Ectodermal cell (in vitro differentiated cells): ENCODE data around the gene ALG1L2.
"Not testable (repeated sequence)": the region's sequence is repeated elsewhere in the genome, so short reads cannot be mapped to it uniquely, and the experiment has no call there.

Experiments used
- H3K27ac ChIP-seq: 2 replicates; pipeline ENCODE4 v1.7.0; 2013; ENCODE audit warnings: mild to moderate bottlenecking, low read depth, low read length; ENCODE audit not compliant: insufficient read depth, poor library complexity, severe bottlenecking
- H3K27me3 ChIP-seq: 2 replicates; pipeline ENCODE4 v1.7.0; 2013; ENCODE audit warnings: mild to moderate bottlenecking, low read length; ENCODE audit not compliant: insufficient read depth, control insufficient read depth, poor library complexity, severe bottlenecking
- H3K36me3 ChIP-seq: one replicate; pipeline ENCODE4 v1.7.0; 2013; ENCODE audit warnings: low read length; ENCODE audit not compliant: control insufficient read depth, insufficient read depth
- H3K4me1 ChIP-seq: one replicate; pipeline ENCODE4 v1.7.0; 2013; ENCODE audit warnings: low read length; ENCODE audit not compliant: control insufficient read depth, insufficient read depth
- H3K4me3 ChIP-seq: 2 replicates; pipeline ENCODE4 v1.7.0; 2013; ENCODE audit warnings: low read depth, low read length, control low read depth; ENCODE audit not compliant: insufficient read depth
- H3K9me3 ChIP-seq: 2 replicates; pipeline ENCODE4 v1.7.0; 2013; ENCODE audit warnings: mild to moderate bottlenecking, low read length, moderate library complexity; ENCODE audit not compliant: control insufficient read depth
- WGBS, 2 experiments: methylation state at CpG; one replicate each; pipeline ENCODE4 v1.1.7; 2013; ENCODE audit warnings: missing lambda C conversion rate in 2 of 2; 5-methylcytosine and 5-hydroxymethylcytosine counted together

Gene ALG1L2

GRCh38 chr3:130108836-130109585, 27.4 kb downstream of the ALG1L2 start:
- 94 to 95% methylated on average over 16 of the region's 16 CpGs for WGBS, 2 experiments
- not testable (repeated sequence) for H3K27me3 ChIP-seq, H3K4me3 ChIP-seq, H3K4me1 ChIP-seq, H3K9me3 ChIP-seq, H3K36me3 ChIP-seq, H3K27ac ChIP-seq

DNA sequence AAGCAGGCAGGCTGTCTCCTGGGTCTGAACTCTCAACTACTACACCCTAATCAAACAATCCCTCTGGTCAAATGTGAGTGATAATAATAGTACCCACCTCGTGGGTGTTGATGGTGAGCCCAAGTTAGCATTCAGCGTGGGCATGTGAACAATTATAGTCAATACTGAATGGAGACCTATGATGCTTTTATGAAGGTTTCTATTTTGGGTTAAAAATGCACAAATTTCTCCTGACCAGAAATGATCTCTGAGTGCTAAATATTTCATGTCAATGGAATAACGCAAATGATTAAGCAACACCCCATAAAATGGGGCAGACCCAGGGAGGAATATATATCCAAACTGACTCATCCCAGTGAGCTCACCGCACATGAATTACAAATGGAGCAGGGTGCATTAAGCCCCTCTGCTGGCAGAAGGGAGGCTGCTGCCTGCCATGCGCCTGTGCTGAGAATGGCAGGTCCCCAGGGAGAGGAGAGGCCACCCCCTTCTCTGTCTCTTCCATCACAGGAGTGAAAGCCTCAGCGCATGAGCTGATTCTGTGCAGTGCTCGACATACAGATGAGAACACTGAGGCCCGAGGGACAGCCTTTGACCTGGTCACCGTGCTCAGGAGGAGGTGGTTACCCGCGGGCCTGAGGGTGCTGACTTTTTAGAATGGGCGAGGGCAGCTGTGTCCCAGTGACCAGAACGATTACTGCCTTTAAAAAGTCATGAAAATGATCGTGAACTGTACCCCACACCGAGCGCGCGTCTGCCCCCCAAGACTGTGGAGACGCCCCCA, 28.9 kb downstream of the ALG1L2 start:
- not testable (repeated sequence) for H3K4me1 ChIP-seq, H3K27ac ChIP-seq, H3K36me3 ChIP-seq, H3K27me3 ChIP-seq, H3K9me3 ChIP-seq
- H3K4me3 ChIP-seq, result peak overlapping the region; percentile 77
- WGBS, 2 experiments, result 4 to 9% methylated on average over 17 to 19 of the region's 19 CpGs

- H3K27ac ChIP-seq, result peak overlapping the region; percentile 60
- H3K4me3 ChIP-seq, result peak overlapping the region; percentile 77
- H3K9me3 ChIP-seq, result no peaks in the 10 kb centered on the region
- H3K27me3 ChIP-seq, result no peaks in the 10 kb centered on the region
- no peaks in the 10 kb centered on the region for H3K4me1 ChIP-seq
- no peaks in the 10 kb centered on the region for H3K36me3 ChIP-seq
- 1% methylated on average over 54 of the region's 54 CpGs for WGBS, 2 experiments
Measured at GRCh38 chr3:130111185-130111864, 29.7 kb downstream of the ALG1L2 start.

DNA sequence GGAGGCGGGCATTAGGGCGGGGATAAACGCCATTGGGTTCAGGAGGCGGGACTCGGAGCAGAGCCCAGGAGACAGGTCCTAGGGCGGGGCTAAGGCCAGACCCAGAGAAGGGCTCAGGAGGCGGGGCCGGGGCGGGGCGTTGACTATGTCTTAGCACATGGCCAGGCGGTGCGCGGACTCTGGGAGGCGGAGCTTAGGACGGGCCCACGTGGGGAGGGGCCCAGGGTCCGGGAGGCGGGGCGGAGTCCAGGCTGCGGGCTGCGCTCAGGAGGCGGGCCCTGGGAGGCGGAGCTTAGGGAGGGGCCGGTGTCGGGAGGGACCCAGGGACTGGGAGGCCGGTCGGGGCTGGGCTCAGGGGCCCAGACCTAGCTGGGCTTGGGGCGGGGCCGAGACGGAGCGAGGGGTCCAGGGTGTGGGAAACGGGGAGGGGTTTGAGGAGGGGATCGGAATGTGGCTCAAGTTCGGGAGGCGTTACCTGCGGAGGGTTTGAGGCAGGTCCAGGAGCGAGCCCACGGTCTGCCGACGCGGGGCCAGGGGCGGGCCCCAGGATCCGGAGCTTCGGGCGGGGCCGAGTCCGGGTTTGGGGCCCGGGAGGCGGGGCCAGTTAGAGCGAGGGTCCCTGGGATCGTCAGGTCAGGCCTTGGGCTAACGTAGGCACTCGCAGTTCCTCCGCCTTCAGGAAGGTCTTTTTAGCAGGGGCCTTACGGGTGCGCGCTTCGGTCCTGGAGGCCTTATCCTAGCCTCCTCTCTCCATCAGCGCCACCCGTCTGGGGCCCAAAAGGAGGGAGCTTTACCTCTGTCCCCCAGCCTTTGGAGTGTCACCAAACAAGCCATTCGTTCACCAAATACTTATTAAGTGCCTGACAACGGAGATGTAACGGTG, 30.5 kb downstream of the ALG1L2 start:
- Histone ChIP-seq H3K4me3 (peak overlapping the region; percentile 68), H3K27ac (peak overlapping the region; percentile 44)
- H3K4me1 ChIP-seq, H3K27me3 ChIP-seq, H3K36me3 ChIP-seq, H3K9me3 ChIP-seq: not testable (repeated sequence)
- 1% methylated on average over 62 to 63 of the region's 63 CpGs for WGBS, 2 experiments

DNA sequence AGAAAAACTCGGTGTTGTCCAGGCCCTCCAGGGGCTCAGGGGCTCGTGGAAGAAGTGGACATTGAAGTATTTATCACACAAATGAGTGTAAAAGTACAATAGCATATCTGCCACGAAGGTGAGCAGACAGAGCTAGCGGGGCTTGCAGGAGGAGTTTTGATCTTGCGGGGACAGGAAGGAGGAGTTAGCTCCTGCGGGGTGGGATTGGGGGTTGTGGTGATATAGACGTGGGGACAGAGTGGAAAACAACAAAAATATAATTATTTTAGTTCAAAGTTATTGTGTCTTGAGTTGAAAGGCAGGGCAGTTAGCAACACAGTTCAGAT, 31.1 kb downstream of the ALG1L2 start:
- WGBS, 2 experiments, result 3 to 5% methylated on average over 5 to 6 of the region's 7 CpGs
- not testable (repeated sequence) for H3K4me1 ChIP-seq

GRCh38 chr3:130115400-130115799, 33.8 kb downstream of the ALG1L2 start:
- H3K27ac ChIP-seq, H3K4me3 ChIP-seq, H3K27me3 ChIP-seq, H3K4me1 ChIP-seq, H3K36me3 ChIP-seq, H3K9me3 ChIP-seq: not testable (repeated sequence)
- 84 to 89% methylated on average over 2 of the region's 2 CpGs for WGBS, 2 experiments

More for the DNA sequence above, 31.1 kb downstream of the ALG1L2 start:
- H3K27me3 ChIP-seq, H3K36me3 ChIP-seq, H3K9me3 ChIP-seq: not testable (repeated sequence)
- Histone ChIP-seq H3K27ac (peak overlapping the region; percentile 44), H3K4me3 (peak overlapping the region; percentile 68)

GRCh38 chr3:130117933-130118332, 36.3 kb downstream of the ALG1L2 start:
- H3K36me3 ChIP-seq, result no peaks in the 10 kb centered on the region
- no peaks in the 10 kb centered on the region for H3K27me3 ChIP-seq
- H3K4me3 ChIP-seq, result no peak overlapping the region
- no peaks in the 10 kb centered on the region for H3K4me1 ChIP-seq
- H3K27ac ChIP-seq, result no peak overlapping the region
- no peaks in the 10 kb centered on the region for H3K9me3 ChIP-seq

- 92% methylated on average over 8 to 9 of the region's 9 CpGs for WGBS, 2 experiments
- H3K4me1 ChIP-seq, H3K36me3 ChIP-seq, H3K27me3 ChIP-seq, H3K4me3 ChIP-seq, H3K27ac ChIP-seq, H3K9me3 ChIP-seq: not testable (repeated sequence)
Measured at GRCh38 chr3:130119824-130120223, 38.2 kb downstream of the ALG1L2 start.

DNA sequence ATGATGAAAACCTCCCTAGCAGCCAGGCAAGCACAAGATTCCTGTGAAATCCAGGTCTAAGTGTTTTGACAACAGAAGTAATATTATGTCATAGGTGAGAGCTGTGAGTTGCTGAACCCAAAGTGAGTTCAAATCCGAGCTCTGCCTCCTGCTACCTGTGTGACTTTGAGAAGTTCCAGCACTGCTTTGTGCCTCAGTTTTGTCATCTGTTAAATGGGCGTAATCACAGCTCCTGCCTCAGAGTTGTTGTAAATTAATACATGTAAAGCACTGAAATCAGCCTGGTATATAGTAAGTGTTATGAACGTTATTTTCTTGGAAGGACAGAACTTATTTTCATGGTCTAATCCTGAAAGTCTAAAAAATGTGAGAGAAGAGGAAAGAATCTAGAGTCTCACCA, 38.7 kb downstream of the ALG1L2 start:
- not testable (repeated sequence) for H3K4me1 ChIP-seq, H3K4me3 ChIP-seq, H3K9me3 ChIP-seq, H3K27ac ChIP-seq, H3K36me3 ChIP-seq, H3K27me3 ChIP-seq
- 92 to 100% methylated on average over 3 of the region's 3 CpGs for WGBS, 2 experiments
